NCI-H82 treated with DMSO at 0.1 percent for 48 hours (cell line): Measurements from ENCODE around the gene HEPACAM.

Source experiments
- DNase-seq: peaks from one replicate; lab custom pipeline; 2025; ENCODE audit not compliant: unreplicated experiment; lab: John Stamatoyannopoulos, UW

Gene HEPACAM

DNA sequence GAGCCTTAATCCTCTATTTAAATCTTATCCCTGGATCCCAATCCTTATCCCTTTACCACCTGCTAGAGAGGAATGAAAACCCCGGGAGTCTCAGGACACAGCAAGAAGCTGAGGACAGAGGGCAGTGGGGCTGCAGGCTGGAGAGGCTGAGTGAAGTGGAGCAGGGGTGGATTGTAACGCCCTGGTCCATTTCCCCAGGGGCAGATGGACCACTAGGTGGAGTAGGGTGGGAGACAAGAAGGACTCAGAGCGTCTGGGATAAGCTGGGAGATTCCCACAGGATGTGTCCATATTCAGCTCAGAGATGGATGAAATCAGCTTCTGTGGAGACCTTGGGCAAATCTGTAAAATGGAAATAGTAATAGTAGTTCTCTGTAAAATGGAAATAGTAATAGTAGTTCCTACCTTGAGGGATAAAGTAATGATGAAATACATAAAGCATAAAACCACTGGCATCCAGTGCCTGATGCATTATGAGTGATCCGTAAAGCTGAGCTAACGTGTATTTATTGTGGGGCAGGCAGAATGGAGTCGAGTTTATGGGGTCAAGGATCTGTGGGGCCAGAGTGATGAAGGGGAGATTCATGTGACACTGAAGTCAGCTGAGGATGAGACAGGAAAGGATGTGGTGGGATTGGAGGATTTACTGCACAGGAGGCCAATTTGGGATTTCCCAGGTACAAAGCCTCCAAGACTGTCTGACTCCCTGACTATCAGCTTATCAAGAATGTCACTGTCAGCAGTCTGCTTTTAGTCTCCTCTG lies 36.3 kb downstream of the HEPACAM start:
- DNase-seq: peak; percentile 35

DNA sequence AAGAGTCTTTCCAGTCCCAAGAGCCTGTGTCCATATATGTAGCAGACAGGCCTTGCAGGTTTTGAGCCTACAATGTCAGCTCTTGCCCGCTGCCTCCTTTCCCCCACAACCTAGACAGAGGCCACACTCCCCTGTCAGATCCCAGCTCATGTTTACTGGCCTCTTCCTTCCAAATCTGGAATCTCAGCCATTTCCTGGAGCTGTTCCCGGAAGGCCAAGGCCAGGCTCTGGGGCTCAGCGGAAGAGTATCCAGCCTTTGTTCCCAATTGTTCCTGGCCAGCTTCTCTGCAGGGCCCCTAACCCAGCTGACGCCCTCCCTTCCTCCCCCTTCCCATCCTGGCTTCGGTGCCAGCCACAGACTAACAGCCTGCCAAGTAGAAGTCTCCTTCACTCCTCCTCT lies 37.1 kb downstream of the HEPACAM start:
- no peak for DNase-seq

DNA sequence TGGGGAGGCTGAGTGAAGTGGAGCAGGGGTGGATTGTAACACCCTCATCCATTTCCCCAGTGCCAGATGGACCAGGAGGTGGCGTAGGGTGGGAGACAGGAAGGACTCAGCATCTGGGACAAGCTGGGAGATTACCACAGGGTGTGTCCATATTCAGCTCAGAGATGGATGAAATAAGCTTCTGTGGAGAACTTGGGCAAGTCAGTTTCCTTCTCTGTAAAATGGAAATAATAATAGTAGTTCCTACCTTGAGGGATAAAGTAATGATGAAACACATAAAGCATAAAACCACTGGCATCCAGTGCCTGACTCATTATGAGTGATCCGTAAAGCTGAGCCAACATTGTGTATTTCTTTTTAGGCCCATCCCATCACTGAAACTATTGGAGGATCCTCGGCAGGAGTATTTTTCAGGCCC lies 37.6 kb downstream of the HEPACAM start:
- no peak for DNase-seq

DNA sequence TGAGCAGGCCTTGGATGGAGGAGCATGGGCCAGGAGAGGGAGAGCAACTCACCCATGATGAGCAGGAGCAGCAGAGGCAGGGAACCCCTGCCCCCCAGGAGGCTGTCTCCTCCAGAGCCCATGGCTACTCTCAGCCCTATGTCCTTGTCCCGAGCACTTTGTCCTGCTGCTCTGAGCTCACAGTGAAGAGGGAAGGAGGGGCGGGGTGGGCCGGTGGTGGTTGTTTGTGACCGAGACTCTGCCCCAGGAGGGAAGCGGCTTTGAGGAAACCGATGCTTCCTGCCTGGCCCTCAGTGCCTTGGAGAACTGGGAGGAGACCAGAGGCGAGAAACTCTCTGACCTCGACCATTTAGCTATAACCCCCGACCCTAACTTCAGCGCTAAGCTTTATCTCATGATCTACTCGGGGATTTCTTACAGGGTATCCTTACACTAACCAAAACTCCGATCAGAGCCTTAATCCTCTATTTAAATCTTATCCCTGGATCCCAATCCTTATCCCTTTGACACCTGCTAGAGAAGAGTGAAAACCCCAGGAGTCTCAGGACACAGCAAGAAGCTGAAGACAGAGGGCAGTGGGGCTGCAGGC lies 38.1 kb downstream of the HEPACAM start, which contains the start of gene ROBO4:
Gene ROBO4 (minus strand): TSS at position 192 of the 589 bp plus-strand sequence. CDS start 70 bp downstream, at position 122.
- DNase-seq: peak; percentile 76

DNA sequence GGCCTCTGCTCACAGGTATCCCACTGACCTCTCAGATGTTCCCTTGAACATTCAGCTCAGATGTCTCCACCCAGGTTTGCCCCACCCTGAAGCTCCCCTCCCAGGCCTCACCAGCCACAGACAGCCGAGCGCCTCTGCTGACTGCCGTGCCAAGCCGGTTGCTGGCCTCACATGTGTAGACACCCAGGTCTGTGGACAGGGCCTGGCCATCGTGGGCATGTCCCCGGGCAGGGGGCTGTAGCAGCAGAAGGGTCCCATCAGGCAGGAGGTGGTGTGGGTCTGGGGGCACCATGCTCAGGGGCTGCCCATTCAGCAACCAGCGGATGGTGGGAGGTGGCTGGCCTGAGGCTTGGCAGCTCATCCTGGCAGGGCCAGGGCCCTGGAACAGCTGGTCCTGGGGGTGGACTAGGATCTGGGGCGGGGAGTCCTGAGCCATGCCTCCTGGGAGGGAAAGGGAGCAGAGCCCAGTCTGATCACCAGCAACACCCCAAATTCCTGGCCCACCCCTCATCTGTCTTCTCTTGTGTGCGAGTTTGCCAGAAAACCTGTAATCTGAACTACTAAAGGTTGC lies 38.9 kb downstream of the HEPACAM start:
- no peak for DNase-seq

DNA sequence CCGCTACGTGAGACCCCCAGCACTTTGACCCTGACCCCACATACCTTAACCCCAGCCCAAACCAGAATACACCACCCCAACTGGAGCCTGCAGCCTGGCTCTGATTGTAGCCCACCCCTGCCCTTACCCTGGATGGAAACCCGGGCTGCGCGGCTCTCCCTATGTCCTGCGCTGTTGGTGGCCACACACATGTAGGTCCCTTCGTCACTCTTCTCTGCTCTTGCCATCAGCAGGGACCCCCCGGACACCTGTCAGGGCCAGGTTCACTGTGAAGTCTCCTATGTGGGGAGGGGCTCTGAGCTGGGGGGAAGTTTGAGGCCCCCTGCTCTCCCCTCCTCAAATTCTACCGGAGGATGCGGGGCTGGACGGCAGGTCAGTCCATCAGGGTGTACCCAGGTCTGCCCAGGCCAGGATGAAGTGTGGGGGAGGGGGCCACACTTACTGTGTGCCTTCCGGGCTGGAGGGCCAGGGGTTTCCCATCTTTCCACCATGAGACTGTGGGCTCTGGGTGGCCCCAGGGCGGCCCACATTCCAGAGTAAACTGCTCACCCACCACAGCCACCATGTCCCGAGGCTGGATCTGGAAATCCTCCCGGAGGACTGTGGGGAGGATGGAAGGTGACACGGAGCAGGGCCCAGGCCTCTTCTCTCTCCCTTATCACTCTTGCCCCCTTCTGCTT lies 39.6 kb downstream of the HEPACAM start:
- no peak for DNase-seq

DNA sequence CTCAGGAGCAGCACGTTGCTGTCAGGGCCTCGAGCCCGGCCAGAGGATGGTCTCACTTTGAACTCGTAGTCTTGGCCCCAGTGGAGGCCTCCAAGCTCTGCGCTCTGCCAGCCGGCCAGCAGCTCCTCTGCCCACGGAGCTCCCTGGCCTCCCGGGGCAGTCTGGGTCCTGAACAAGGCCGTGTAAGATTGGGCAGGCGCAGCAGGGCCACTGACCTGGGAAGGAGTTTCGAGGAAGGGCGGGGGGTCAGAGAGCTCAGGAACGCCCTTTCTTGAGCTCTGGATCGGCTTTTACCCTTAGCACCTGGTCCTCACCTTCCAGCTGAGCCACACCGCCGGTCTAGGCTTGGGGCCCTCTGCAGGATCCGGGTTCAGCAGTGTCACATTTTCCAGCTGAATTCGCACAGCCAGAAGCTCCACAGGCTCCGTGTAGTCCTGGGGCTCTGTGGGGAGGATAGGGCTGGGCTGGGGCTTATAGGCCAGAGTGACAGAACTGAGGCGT lies 40.3 kb downstream of the HEPACAM start:
- DNase-seq: no peak

DNA sequence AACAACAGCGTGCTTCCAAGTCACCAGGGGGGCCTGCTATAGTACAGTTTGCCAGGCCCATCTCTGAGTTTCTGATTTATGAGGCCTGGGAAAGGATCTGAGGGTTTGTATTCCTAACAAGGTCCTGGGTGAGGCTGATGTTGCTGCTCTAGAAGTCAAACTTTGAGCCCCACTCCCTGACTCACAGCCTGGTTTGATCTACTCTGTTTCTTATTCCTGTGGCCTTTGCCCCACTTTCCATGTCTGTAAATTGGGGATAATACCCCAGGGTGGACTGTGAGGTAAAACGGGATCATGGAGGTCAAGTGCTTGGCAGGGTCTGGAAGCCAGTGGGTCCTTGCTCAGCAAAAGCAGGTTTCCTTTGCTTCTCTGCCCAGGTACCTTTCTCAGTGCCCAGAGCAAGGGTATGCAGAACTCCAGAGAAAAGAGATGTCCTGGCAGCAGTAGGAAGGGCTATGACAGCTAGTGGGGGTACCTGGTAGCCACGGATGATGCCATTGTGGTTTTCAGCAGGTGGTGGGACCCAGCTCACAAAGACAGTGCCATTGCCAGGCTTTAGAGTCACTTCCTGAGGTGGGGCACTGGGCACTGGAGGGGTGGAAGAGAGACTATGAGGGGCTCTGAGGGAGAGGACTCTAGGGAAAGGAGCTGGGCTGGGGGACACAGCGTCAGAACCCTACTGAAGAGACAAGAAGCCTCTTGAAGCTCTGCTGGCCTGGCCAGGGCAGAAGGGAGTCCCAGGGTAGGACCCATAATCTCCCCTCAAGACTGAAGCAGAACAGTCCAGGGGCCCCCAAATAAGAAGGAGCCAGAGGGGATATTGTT lies 41.0 kb downstream of the HEPACAM start:
- DNase-seq: no peak

DNA sequence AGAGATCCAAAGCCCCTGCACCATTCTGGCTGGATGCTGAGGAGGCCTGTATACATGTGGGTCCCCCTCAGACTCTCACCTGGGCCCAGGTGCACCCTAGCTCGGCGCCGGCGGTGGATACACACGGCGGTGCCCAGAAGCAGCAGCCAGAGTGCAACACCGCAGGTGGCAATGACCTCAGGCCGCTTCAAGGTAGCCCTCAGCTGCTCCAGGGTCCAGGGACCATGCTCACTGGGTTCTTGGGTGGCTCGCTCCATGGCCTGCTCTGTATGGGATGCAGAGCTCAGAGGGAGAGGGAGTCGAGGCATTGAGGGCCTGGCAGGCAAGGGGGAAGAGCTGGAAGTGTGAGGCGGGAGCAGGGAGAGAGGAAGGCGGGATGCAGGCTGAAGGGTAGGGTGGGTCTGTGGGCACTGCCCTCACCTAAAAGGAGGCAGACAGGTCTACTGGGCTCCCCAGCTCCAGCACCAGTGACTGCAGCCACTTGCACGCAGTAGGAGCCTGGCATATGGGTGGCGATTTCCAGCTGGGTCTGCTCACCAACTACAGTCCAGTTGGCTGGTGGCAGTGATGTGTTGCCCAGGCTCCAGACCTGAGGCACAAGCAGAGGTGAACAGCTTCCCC lies 42.0 kb downstream of the HEPACAM start:
- DNase-seq: no peak

DNA sequence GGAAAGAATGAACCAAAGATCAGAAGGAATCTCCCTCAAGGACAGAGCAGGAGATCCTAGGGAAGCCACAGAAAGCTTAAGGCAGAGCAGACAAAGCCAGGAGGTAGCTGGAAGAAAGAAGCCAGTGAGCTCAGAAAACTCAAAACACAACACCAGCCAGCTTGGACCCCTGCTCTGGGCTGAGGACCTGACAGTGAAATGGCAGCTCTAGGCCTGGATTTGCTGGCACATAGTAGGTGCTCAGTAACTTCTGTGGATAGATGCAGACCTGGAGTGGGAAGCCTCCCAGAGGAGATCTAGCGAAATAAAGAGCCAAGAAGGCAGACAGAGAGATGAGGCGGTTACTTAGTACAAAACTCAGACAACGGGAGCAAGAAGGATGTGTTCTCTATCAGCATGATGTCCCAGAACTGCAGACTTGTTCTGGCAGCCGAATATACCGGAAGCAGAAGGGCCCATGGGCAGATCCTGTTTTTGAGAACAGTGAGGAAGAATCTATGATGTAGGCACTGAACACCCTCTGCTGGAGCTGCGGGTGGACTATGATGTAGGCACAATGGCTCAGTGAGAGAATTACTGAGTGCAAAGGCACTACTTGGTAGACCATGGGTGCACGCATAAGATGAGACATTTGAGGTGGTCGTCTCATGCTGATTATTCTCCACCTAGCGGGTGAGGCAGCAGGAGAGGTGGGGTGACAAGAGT lies 42.9 kb downstream of the HEPACAM start:
- DNase-seq: no peak

DNA sequence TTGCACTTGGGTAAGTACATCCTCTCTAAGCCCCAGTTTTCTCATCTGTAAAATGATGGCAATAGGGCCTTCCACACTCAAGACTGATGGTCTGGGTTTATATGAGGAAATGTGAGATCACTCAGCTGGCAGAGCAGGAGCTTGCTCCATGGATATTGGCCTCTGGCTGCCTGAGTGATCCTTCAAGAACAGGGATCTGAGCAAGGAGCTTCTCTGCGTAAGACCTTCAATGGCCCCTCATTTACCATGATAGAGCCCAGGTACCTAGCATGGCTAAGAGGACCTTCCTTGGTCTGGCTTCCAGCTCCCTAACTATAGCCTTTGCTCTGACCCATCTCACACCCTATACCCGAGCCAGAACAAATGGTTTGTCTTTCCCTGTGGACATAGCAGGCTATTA lies 43.7 kb downstream of the HEPACAM start:
- DNase-seq: no peak

DNA sequence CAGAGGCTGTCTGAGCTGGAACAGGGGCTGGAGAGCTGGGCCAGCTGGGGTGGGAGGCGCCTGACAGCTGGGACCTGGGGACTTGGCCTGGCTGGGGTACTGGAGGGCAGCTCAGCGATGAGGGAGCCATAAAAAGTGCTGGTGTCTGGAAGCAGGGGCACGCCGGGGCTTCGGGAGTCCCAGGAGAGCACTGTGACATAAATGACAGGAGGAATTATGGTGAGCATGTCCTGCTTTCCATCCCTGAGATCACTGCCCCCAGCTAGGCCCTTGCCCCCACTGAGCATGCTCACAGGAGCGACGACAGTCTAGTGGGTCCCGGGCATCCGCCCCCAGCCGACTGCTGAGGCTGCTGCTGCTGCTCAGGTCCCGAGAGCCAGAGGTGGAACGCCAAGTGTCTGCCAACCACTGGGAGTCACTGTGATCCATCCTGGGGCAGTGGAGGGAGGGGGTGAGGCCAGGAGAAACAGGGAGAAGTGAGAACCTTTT lies 44.4 kb downstream of the HEPACAM start:
- DNase-seq: no peak

DNA sequence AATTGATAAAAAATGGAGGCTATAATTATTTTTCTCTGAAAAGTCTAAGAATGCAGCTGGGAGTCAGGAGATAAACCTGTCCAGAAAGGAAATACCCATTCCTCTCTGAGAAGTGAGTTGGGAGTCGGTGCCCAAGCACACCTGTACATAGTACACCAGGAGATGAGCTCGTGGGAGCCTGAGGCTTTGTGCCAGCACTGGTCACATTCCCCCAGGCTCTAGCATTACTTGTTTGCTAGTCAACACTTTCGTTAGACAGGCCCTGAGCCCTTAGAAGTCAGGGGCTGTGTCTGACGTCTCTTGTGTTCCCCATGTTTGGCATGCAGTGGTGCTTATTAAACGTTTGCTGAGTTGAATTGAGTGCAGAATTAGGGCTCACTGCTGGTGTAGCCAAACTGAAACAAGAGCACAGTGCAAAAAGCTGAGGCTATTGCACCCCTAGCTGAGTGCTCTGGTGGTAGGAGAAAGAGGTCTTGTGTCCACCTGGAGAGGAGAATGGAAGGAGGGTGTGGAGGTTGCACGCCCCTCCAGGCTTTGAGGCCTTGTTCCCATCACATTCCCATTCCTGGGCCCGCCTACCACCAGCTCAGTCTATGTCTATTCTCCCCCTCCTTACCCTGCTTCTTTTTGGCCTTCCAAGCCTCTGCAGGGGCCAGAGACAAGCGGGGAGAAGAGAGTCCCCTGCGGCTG lies 45.0 kb downstream of the HEPACAM start:
- DNase-seq: no peak

DNA sequence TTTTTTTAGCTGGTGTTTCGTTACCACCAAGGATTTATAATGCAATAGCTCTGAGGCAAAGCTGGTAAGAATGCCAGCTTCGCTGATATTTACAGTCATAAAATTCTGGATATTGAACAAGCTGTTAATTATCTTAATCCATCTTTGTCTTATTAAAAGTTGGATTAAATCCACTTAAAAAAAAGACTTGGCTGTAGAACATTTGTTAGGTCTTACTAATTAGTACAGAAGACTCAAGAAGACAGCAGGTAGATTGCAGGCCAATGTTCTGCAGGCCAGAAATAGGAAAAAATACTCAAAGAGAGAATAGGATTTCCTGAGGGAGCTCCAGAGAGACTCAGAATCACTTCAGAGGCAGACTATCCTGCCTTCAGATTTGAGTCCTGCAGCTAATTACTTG lies 45.7 kb downstream of the HEPACAM start:
- DNase-seq: no peak

DNA sequence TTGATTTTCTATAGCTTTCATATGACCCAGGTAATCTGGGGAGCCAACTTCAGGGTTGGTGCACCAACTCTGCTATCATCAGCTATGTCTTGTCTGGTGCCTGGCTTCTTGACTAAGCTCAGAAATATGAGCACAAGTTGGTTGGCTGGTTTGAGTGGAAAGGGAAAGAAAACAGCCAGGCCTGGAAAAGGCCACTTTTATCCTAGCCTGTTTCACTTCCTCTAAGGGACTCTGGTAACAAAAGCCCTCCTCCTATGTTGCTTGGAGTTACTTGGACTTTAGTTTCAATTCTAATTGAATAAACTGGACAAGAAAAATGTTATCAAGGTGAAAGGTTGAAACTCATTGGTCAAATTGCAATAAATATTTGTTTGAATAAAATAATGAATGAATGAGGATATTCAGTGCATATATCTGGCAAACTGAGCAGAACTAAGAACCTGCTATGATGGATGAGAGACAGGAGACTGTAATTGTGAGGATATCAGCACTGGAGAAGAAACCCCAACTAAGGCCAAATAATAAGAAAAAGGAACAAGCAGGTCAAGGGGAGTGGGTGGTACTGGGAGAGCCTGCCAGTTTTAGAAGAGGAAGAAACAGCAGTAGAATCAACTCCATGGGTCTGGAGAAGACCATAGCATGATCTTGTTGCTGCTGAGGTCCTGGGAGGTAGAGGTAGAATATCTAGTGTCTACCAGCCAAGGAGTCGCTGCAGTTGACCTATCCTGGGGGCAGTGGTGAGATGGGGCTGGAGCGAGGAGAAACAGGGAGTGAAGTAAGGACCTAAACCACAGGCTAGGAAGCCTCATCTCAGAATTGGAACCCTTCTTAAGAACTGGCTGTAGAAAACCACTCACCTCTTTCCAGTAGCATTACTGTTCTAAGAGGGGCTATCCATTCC lies 46.4 kb downstream of the HEPACAM start:
- DNase-seq: no peak

DNA sequence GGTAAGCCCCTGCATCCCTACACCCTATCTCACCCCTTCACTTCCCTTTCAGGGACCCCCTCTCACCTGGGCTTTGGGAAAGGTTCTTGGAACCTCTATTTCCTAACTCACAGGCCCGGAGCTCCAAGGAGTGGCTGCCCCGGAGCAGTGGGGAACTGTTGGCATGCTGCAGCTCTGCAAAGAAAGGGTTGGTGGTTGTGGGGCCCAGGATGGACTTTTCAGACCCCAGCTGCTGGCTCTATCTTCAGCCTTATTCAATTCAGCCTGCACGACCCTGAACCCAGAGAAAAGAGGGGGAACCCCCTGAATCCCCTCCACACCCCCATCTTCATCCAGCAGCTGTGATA lies 48.2 kb downstream of the HEPACAM start:
- no peak for DNase-seq

DNA sequence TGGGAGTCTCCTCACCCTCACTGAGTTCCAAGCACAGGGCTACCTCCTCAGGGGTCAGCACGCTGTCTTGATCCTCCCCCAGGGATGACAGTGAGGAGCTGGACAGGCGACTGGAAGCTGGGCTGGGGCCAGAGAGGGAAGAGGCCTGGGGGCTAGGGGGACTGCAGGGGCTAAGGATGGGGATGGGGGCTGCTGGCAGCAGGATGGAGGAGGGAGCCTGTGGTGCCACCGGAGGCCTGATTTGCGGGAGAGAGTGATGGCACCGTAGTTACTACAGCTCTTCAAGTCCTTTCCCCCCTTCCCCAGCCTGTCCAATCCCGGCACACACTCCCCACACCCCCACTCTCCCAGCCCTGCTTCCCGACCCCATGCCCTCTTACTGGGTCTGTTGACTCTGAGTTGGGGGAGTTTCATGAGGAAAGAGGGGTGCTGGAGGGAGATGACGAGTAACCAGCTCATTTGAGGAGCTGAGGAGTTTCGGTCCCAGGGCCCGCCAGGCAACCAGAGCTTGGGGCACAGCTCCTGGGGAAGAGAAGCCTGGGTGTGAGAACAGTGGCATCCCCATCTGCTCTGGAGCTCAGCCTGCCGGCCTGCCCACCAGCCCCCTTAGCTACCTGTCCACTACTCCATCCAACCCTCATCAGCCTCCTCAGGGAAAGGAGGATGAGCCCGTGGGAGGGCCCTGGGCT lies 48.7 kb downstream of the HEPACAM start:
- DNase-seq: no peak
